22Rv1 (cell line): ENCODE data around the gene CFLAR.
A peak's percentile ranks its signal among the peaks of the same experiment; 100 is the strongest.

Experiments
- H3K27ac ChIP-seq: fragments of 450-650 bp; 2 replicates; pipeline ENCODE4 v1.5.1; 2017
- ZFX ChIP-seq: fragments of 450-650 bp; IDR thresholded peaks from 2 replicates; pipeline ENCODE4 v1.6.1; 2017; ENCODE audit warnings: antibody characterized with exemption, borderline replicate concordance
- TF ChIP-seq, protein P1 (sequence below): fragments of 450-650 bp; IDR thresholded peaks from 2 replicates; pipeline ENCODE4 v1.5.1; 2017; ENCODE audit warnings: mild to moderate bottlenecking

CFLAR gene

DNA sequence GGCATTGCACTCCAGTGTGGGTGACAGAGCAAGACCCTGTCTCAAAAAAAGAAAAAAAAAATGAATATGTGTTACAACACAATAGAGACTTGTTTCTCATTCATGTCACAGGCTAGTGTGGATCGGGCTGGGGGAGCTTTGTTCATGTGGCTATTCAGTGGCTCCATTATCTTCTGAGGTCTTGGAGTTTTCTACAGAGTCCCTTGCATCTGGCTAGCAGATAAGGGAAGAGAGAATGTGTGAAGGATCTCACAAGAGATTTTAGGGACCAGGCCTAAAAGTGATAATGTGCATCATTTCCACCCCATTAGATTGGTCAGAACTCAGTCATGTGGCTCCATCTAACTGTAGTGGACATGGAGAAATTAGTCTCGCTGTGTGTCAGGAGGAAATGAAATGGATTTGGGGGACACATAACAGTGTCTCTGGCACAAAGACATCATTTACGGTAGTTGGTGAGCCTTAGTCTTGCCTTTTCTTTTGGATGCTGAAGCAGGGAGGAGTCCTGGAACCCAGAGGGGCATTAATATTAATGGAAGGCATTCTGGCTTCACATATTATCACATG lies 34.6 kb downstream of the CFLAR start:
- peak overlapping the region; percentile 15; the same call in 1 of the 2 replicates for H3K27ac ChIP-seq
- TF ChIP-seq, protein P1, sequence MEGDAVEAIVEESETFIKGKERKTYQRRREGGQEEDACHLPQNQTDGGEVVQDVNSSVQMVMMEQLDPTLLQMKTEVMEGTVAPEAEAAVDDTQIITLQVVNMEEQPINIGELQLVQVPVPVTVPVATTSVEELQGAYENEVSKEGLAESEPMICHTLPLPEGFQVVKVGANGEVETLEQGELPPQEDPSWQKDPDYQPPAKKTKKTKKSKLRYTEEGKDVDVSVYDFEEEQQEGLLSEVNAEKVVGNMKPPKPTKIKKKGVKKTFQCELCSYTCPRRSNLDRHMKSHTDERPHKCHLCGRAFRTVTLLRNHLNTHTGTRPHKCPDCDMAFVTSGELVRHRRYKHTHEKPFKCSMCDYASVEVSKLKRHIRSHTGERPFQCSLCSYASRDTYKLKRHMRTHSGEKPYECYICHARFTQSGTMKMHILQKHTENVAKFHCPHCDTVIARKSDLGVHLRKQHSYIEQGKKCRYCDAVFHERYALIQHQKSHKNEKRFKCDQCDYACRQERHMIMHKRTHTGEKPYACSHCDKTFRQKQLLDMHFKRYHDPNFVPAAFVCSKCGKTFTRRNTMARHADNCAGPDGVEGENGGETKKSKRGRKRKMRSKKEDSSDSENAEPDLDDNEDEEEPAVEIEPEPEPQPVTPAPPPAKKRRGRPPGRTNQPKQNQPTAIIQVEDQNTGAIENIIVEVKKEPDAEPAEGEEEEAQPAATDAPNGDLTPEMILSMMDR = no peak
- no peak for TF ChIP-seq ZFX

DNA sequence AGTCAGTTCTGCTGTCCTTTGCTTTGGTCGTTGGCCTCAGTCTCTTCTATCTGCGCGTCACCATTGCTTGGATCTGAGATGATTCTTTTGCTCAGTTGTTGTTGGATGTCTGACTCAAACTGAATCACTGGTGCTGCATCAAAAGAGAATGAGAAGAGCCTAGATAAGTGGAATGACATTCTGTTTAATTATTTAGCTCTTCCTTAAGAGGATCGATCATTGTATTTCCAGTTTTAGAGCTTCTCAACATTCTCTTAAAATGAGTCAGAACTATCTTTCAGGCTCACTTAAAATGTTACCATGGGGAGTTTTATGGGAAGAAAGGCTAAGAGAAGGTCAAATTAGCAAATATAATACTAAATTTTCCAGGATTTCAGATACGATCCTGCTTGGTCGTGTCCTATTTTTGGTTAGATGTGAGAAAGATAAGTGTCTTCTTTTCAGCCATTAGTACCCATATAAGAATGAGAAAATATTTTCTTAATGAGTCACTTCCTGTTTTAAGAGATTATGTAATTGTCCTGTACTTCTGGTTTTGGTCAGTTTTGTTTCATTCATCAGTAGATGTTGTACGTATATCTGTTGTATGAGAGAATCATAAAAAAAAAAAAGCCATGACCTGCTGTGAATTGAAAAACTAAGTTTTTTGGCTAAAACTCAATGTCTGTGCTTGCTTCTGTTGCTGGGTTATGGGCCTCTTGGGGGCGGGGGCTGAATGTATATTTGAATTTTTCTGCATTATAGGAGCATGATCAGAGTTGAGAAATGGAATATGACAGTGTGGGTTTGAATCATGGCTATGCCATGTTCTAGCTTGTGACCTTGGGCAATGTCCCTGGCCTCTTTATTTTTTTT lies 35.4 kb downstream of the CFLAR start:
- TF ChIP-seq, protein P1 = no peak
- TF ChIP-seq ZFX = no peak
- H3K27ac ChIP-seq = peak overlapping the region; percentile 15; the same call in 1 of the 2 replicates

DNA sequence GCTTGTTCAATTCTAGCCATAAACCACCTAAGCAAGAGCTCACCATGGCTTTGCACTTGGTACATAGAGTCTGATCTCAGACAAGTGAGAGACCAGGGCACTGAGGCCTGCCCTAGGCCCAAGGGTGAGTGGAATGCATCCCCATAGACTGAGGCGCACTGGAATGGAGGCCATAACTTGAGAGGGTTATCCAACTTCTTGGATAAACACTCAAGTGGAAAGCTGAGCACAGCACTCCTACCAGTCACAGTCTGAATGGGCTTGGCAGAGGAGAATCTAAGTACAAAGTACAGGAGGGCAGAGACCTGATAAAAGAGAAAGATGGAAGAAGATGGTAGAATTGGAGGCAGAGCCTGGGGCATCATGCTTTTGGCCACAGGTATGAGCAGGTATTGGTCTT lies 36.6 kb downstream of the CFLAR start:
- TF ChIP-seq, protein P1 = no peak
- no peak for TF ChIP-seq ZFX
- no peak overlapping the region for H3K27ac ChIP-seq

DNA sequence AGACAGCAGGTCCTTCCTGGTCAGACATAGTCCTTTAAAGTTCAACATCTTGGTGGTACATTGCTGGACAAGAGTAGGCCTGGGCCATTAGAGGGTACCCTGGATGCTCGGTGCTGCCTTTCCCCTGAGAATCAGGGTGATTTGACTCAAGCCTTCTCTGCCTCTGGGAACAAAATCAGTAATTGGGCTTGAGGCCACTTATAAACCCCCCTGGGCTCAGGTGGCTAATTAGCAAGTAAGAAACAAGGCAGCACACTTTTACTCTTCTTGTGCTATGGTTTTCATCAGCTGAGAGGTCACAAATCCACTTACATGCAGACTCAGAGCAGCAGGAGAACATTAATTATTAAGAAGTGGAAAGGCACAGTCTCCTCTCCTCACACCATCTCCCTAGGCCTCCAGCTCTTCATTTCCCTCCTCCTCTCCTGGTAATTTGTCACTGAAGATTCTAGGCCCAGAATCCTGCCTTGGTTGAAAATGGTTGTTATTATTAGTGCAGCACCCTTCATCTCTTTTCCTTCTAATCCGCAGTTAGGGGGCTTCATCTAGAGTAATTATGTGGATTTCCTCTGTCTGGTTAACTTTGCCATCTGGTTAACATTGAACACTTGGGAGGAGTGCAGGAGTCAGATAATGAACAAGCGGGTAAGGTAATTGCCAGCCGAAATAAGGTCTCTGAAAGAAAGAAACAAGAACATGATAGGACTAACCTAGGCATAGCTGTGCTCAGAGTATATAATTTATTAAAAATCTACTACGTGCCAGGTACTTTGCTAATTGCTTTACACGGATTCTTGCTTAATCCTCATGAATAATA lies 37.2 kb downstream of the CFLAR start:
- no peak for TF ChIP-seq ZFX
- TF ChIP-seq, protein P1 = no peak

DNA sequence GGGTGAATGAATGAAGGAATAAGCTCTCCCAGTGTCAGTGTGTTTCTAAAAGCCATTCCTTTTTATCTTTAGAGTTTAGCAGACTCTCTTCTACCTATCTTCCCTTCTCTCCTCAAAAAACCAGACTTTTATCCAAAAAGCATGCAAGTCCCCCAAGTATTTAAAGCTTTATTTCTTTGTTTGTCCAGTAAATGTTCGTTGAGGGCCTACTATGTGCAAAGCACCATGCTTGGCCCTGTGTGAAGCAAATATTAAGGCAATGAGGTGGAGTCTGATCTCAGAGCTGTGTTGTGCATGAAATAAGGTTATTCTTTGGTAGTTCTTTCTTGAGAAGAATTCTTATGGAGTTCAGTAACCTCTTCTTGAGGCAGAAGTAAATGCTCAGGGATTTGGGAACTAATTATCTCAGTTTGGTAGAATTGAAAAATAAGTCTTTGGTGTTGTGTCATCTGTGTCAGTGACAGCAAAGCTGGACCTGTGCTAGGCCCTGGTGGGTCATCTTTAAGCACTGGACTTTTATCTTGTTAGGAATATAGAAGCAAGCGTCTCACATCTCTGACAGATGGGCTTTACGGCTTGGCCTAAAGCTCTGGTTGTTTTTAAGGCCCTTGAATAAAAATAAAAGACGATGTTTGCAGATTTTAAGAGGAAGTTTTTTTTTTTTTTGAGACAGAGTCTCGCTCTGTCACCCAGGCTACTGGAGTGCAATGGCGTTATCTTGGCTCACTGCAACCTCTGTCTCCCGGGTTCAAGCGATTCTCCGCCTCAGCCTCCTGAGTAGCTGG lies 38.8 kb downstream of the CFLAR start:
- TF ChIP-seq, protein P1 = no peak
- TF ChIP-seq ZFX = no peak
- no peak overlapping the region for H3K27ac ChIP-seq

More for the DNA sequence above, 37.2 kb downstream of the CFLAR start:
- no peak overlapping the region for H3K27ac ChIP-seq

DNA sequence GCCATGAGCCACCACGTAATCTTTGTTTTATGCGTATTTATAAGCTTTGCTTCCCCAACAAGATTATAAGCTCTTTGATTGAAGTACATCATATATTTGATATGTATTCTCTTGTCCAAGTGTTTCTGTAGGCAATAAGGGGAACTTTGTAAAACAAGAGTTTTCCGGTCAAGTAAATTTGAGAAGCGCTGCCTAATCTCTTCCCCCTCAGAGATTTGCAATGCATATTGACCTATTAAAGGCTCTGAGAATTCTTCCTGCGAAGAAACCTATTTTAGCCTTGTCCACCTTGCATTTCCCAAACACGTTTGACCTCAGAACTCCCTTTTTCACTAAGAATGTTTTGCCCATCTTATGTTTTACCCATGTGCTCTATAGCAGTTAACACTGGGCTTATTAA lies 40.1 kb downstream of the CFLAR start:
- TF ChIP-seq ZFX = no peak
- TF ChIP-seq, protein P1 = no peak
- no peak overlapping the region for H3K27ac ChIP-seq
